ENCODE results near the gene GOSR1. TPM values are rescaled to one million over a fixed set of nuclear protein-coding genes. Genes with fewer than 3 reads are reported as not detected.
"Not testable (repeated sequence)": the region's sequence is repeated elsewhere in the genome, so short reads cannot be mapped to it uniquely, and the experiment has no call there.

Gene GOSR1
- total RNA-seq, 2 experiments from 2014 or later, result 33.9 to 37.3 TPM

- H3K4me3 Mint-ChIP-seq; CTCF ChIA-PET; H3K36me3 Mint-ChIP-seq (ENCODE audit: low read depth); H3K9me3 Mint-ChIP-seq; H3K27ac Mint-ChIP-seq; H3K27me3 Mint-ChIP-seq (ENCODE audit: low read depth); intact Hi-C loops (cut with micrococcal nuclease); H3K4me1 Mint-ChIP-seq (ENCODE audit: low read depth); DNase-seq: not testable (repeated sequence)
These were observed 83.2 kb downstream of the GOSR1 start for GRCh38 chr17:30560117-30561026.

GRCh38 chr17:30561766-30562165 lies 84.6 kb downstream of the GOSR1 start:
- H3K27me3 Mint-ChIP-seq (ENCODE audit: low read depth), result not testable (repeated sequence)

GRCh38 chr17:30563131-30563904 lies 86.1 kb downstream of the GOSR1 start:
- H3K9me3 Mint-ChIP-seq; H3K4me1 Mint-ChIP-seq (ENCODE audit: low read depth); H3K4me3 Mint-ChIP-seq; H3K36me3 Mint-ChIP-seq (ENCODE audit: low read depth); intact Hi-C loops (cut with micrococcal nuclease); CTCF ChIA-PET; H3K27me3 Mint-ChIP-seq (ENCODE audit: low read depth); H3K27ac Mint-ChIP-seq; DNase-seq: not testable (repeated sequence)

More at GRCh38 chr17:30561766-30562165, 84.6 kb downstream of the GOSR1 start:
- H3K4me1 Mint-ChIP-seq (ENCODE audit: low read depth); CTCF ChIA-PET; H3K27ac Mint-ChIP-seq; intact Hi-C loops (cut with micrococcal nuclease); H3K4me3 Mint-ChIP-seq; H3K36me3 Mint-ChIP-seq (ENCODE audit: low read depth); H3K9me3 Mint-ChIP-seq; DNase-seq: not testable (repeated sequence)

- DNase-seq; H3K4me3 Mint-ChIP-seq; H3K27me3 Mint-ChIP-seq (ENCODE audit: low read depth); H3K36me3 Mint-ChIP-seq (ENCODE audit: low read depth); H3K9me3 Mint-ChIP-seq; H3K27ac Mint-ChIP-seq; CTCF ChIA-PET; intact Hi-C loops (cut with micrococcal nuclease); H3K4me1 Mint-ChIP-seq (ENCODE audit: low read depth): not testable (repeated sequence)
These were observed 86.7 kb downstream of the GOSR1 start for GRCh38 chr17:30563905-30564390.

GRCh38 chr17:30564422-30565072 lies 87.3 kb downstream of the GOSR1 start:
- H3K27ac Mint-ChIP-seq; H3K4me1 Mint-ChIP-seq (ENCODE audit: low read depth); CTCF ChIA-PET; H3K36me3 Mint-ChIP-seq (ENCODE audit: low read depth); intact Hi-C loops (cut with micrococcal nuclease); H3K9me3 Mint-ChIP-seq; H3K27me3 Mint-ChIP-seq (ENCODE audit: low read depth); H3K4me3 Mint-ChIP-seq; DNase-seq: not testable (repeated sequence)

- no peaks in the 10 kb centered on the region for H3K9me3 Mint-ChIP-seq
- DNase-seq, result no peak
- H3K4me3 Mint-ChIP-seq, result no peak overlapping the region
- H3K27me3 Mint-ChIP-seq (ENCODE audit: low read depth), result no peaks in the 10 kb centered on the region
- no peaks in the 10 kb centered on the region for H3K4me1 Mint-ChIP-seq (ENCODE audit: low read depth)
- intact Hi-C loops (cut with micrococcal nuclease), result no loop called here
- CTCF ChIA-PET, result no interaction called here
- H3K27ac Mint-ChIP-seq, result no peak overlapping the region
- no peaks in the 10 kb centered on the region for H3K36me3 Mint-ChIP-seq (ENCODE audit: low read depth)
These were observed 88.1 kb downstream of the GOSR1 start for GRCh38 chr17:30565073-30565935.

- H3K4me3 Mint-ChIP-seq; CTCF ChIA-PET; H3K4me1 Mint-ChIP-seq (ENCODE audit: low read depth); H3K36me3 Mint-ChIP-seq (ENCODE audit: low read depth); H3K9me3 Mint-ChIP-seq; intact Hi-C loops (cut with micrococcal nuclease); DNase-seq; H3K27ac Mint-ChIP-seq; H3K27me3 Mint-ChIP-seq (ENCODE audit: low read depth): not testable (repeated sequence)
These were observed 88.9 kb downstream of the GOSR1 start for GRCh38 chr17:30566104-30566503.

GRCh38 chr17:30566516-30567225 lies 89.5 kb downstream of the GOSR1 start:
- DNase-seq; H3K27ac Mint-ChIP-seq; H3K4me1 Mint-ChIP-seq (ENCODE audit: low read depth); CTCF ChIA-PET; H3K9me3 Mint-ChIP-seq; H3K4me3 Mint-ChIP-seq; H3K36me3 Mint-ChIP-seq (ENCODE audit: low read depth); intact Hi-C loops (cut with micrococcal nuclease); H3K27me3 Mint-ChIP-seq (ENCODE audit: low read depth): not testable (repeated sequence)

- Mint-ChIP-seq H3K27me3 (ENCODE audit: low read depth) (no peaks in the 10 kb centered on the region), H3K4me3 (no peak overlapping the region), H3K9me3 (no peaks in the 10 kb centered on the region), H3K27ac (no peak overlapping the region), H3K4me1 (ENCODE audit: low read depth) (no peaks in the 10 kb centered on the region), H3K36me3 (ENCODE audit: low read depth) (no peaks in the 10 kb centered on the region)
- CTCF ChIA-PET, result no interaction called here
- no peak for DNase-seq
- intact Hi-C loops (cut with micrococcal nuclease), result no loop called here
These were observed 90.3 kb downstream of the GOSR1 start for GRCh38 chr17:30567231-30568116.

- no peaks in the 10 kb centered on the region for H3K27me3 Mint-ChIP-seq (ENCODE audit: low read depth)
These were observed 90.9 kb downstream of the GOSR1 start for GRCh38 chr17:30568117-30568430.

More at GRCh38 chr17:30568117-30568430, 90.9 kb downstream of the GOSR1 start:
- Mint-ChIP-seq H3K9me3 (no peaks in the 10 kb centered on the region), H3K4me1 (ENCODE audit: low read depth) (no peaks in the 10 kb centered on the region), H3K27ac (no peak overlapping the region), H3K36me3 (ENCODE audit: low read depth) (no peaks in the 10 kb centered on the region), H3K4me3 (no peak overlapping the region)
- CTCF ChIA-PET, result no interaction called here
- intact Hi-C loops (cut with micrococcal nuclease), result no loop called here
- DNase-seq, result no peak

All from activated naive CD4-positive, alpha-beta T cell treated with anti-CD3 and anti-CD28 coated beads for 36 hours (primary cell).